ENCODE data around the gene SOX12. TPM values are rescaled to one million over a fixed set of nuclear protein-coding genes. Genes with fewer than 3 reads are reported as not detected.

The SOX12 gene
- total and polyA plus RNA-seq, 12 donors = 4.5 to 16.5 (median 9.7) TPM

DNA sequence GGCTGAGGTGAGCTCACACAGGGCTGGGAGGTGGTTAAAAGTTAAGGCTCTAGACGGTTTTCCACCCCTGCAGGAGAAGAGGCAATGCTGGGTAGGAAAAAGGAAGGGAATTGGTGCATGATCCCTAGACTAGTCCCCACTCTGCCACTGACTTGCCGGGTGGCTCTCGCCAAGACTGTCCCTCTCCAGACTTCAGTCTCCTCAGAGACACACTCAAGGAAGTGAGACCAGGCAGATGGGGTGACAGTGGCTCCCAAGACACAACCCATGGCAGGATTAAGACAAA lies 47.9 kb upstream of the SOX12 start:
- WGBS, 2 donors = 25 to 32% methylated on average over 2 to 3 of the region's 3 CpGs

DNA sequence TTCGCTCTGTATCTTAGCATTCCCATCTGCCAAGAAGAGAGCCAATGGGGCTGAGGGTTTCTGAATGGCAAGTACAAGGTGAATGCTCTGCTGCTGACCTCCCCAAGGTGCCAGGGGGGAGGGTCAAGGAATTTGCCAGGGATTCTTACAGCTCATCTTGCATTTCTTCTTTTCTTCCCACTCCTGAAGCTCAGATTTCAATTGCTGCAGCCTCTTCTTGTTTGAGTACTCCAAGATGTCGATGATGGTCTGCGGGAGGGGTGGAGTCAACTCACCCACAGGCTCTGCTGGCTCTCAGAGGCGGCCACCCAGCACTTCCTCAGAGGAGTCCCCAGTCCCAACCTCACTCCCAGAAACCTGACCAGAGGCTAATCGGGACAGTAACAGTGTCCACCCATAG lies 47.2 kb upstream of the SOX12 start:
- Histone ChIP-seq H3K27ac (no peak overlapping the region), H3K4me3 (no peak overlapping the region), H3K36me3 (peaks cover 0 to 63% (median 4%) of the 10 kb centered on the region in 9 donors), H3K4me1 (no peaks in the 10 kb centered on the region), H3K9me3 (no peaks in the 10 kb centered on the region), H3K27me3 (no peaks in the 10 kb centered on the region)
- DNase-seq = no peak
- intact Hi-C loops (cut with DNase I) = loop anchor here in 4 of 10 donors (5.0 to 10.0 kb wide), 3 partner anchors 47 to 57 kb away; partner anchors contain the start of gene SOX12 (in 3 of the 4)
- TF ChIP-seq, protein P1, sequence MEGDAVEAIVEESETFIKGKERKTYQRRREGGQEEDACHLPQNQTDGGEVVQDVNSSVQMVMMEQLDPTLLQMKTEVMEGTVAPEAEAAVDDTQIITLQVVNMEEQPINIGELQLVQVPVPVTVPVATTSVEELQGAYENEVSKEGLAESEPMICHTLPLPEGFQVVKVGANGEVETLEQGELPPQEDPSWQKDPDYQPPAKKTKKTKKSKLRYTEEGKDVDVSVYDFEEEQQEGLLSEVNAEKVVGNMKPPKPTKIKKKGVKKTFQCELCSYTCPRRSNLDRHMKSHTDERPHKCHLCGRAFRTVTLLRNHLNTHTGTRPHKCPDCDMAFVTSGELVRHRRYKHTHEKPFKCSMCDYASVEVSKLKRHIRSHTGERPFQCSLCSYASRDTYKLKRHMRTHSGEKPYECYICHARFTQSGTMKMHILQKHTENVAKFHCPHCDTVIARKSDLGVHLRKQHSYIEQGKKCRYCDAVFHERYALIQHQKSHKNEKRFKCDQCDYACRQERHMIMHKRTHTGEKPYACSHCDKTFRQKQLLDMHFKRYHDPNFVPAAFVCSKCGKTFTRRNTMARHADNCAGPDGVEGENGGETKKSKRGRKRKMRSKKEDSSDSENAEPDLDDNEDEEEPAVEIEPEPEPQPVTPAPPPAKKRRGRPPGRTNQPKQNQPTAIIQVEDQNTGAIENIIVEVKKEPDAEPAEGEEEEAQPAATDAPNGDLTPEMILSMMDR (IDR thresholded peaks at IDR 0.05) = no peak
- peak in 3 of 8 donors; percentile 6 to 11 (median 11) for ATAC-seq
- WGBS, 2 donors = 83 to 85% methylated on average over 5 of the region's 5 CpGs

More for the DNA sequence above, 47.9 kb upstream of the SOX12 start:
- no peak for ATAC-seq
- TF ChIP-seq, protein P1 (IDR thresholded peaks at IDR 0.05) = no peak
- intact Hi-C loops (cut with DNase I) = loop anchor here in 4 of 10 donors (5.0 to 10.0 kb wide), 3 partner anchors 47 to 57 kb away; partner anchors contain the start of gene SOX12 (in 3 of the 4)
- Histone ChIP-seq H3K9me3 (no peaks in the 10 kb centered on the region), H3K4me3 (no peak overlapping the region), H3K36me3 (peaks cover 0 to 56% (median 4%) of the 10 kb centered on the region in 9 donors), H3K27ac (no peak overlapping the region), H3K4me1 (no peaks in the 10 kb centered on the region), H3K27me3 (no peaks in the 10 kb centered on the region)
- peak in 1 of 2 donors; percentile 0 for DNase-seq

DNA sequence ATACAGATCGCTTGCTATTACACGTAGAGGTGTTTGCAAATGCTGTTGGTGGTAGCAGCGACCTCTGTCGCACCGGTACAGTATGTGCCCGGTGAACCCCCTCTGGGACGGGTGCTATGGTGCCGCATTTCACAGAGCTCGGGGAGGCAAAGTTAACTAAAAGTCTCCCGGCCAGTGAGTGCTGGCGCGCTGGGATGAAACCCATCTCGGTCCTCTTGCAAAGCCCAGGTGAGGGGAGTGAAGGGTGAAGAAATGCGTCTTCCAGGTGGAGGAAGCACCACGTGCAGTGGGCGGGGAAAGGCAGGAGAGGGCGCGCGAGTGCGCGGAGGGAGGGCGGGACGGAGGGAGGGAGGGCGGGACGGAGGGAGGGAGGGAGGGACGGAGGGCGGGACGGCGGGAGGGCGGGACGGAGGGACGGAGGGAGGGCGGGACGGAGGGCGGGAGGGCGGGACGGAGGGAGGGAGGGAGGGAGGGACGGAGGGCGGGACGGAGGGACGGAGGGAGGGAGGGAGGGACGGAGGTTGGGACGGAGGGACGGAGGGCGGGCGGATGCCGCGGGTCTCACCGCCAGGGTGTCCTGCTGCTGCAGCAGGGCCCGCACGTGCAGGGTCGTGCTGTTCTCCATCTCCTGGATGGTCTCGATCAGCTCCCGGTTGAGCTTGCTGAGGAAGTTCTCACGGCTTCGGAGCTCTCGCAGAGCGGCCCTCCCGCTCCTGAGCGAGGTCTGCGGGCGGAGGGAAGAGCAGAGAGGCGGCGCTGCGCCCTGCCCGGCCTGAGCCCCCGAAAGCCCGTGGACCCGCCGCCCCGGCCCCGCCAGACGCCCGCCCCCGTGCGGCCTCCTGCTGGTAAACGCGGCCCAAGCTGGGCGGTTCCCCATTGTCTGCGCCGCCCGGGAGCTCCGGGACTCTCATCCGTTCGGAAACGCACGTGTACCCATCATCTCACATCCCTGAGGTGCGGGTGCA lies 46.5 kb upstream of the SOX12 start:
- peak overlapping the region in 8 of 10 donors; percentile 16 to 45 (median 34) for H3K4me3 ChIP-seq
- TF ChIP-seq, protein P1 (IDR thresholded peaks at IDR 0.05) = peak in 4 of 9 donors; percentile 14 to 34 (median 26)
- intact Hi-C loops (cut with DNase I) = loop anchor here in 4 of 10 donors (5.0 to 10.0 kb wide), 3 partner anchors 46 to 56 kb away; partner anchors contain the start of gene SOX12 (in 3 of the 4)
- DNase-seq = peak; percentile 33 to 47
- WGBS, 2 donors = 50 to 60% methylated on average over 63 to 83 of the region's 88 CpGs
- ATAC-seq = peak; percentile 21 to 64 (median 50)
- peaks cover 0 to 69% (median 4%) of the 10 kb centered on the region in 9 donors for H3K36me3 ChIP-seq
- no peaks in the 10 kb centered on the region for H3K27me3 ChIP-seq
- H3K9me3 ChIP-seq = no peaks in the 10 kb centered on the region
- no peaks in the 10 kb centered on the region for H3K4me1 ChIP-seq
- peak overlapping the region in 3 of 10 donors; percentile 31 to 40 (median 39) for H3K27ac ChIP-seq

DNA sequence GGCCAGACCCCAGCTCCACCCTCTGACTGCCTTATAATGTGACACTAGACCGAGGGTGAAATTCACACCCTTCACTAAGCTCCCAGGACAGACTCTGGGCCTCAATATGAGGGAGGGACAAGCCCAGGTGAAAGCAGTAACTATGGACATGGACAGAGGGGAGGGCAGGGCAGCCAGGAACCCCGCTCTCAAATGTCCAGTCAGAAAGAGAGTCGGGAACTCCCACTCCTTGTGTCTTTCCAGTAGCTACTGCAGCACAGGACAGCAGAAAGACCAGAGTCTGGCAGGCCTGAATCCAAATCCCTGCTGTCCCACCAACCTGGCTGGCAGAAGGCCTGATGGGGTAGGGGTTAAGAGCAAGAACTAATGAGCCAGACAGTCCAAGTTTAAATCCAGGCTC lies 41.2 kb upstream of the SOX12 start:
- TF ChIP-seq, protein P1 (IDR thresholded peaks at IDR 0.05) = no peak
- Histone ChIP-seq H3K27me3 (no peaks in the 10 kb centered on the region), H3K4me1 (peaks cover 0 to under 1% (median 0%) of the 10 kb centered on the region in 9 donors), H3K27ac (no peak overlapping the region), H3K4me3 (no peak overlapping the region), H3K36me3 (peaks cover 0 to 38% (median 0%) of the 10 kb centered on the region in 9 donors), H3K9me3 (no peaks in the 10 kb centered on the region)
- DNase-seq (no peak), ATAC-seq (no peak)
- intact Hi-C loops (cut with DNase I) = no loop called here
- WGBS, 2 donors = 59 to 63% methylated on average over 3 of the region's 3 CpGs
